ENCODE data around the gene HTR2C. TPM values are rescaled to one million over a fixed set of nuclear protein-coding genes. Genes with fewer than 3 reads are reported as not detected.

Gene HTR2C
- total and polyA plus RNA-seq, 8 donors: not detected

DNA sequence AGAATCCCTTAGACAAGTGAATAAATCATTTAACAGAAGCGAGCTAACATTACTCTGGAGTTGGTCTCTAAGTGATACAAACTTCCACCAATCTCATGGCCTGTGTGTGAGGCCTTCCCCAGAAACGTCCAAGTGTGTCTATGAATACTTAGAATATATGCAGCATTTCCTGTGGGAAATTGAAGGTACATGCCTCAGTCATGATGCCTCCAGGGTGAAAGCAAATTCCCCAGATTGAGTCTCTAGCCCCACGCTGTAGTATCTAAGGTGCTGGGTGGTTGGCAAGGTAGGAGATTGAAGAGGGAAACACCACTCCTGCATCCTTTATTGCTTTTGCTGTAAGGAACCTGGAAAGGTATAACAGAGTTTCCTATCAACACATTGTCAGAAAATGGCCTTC, 319.7 kb downstream of the HTR2C start:
- no peak for DNase-seq
- H3K9me3 ChIP-seq: peaks cover 0 to 6% (median 3%) of the 10 kb centered on the region in 4 donors
- H3K4me1 ChIP-seq: no peaks in the 10 kb centered on the region
- H3K4me3 ChIP-seq: no peak overlapping the region
- TF ChIP-seq, protein P1, sequence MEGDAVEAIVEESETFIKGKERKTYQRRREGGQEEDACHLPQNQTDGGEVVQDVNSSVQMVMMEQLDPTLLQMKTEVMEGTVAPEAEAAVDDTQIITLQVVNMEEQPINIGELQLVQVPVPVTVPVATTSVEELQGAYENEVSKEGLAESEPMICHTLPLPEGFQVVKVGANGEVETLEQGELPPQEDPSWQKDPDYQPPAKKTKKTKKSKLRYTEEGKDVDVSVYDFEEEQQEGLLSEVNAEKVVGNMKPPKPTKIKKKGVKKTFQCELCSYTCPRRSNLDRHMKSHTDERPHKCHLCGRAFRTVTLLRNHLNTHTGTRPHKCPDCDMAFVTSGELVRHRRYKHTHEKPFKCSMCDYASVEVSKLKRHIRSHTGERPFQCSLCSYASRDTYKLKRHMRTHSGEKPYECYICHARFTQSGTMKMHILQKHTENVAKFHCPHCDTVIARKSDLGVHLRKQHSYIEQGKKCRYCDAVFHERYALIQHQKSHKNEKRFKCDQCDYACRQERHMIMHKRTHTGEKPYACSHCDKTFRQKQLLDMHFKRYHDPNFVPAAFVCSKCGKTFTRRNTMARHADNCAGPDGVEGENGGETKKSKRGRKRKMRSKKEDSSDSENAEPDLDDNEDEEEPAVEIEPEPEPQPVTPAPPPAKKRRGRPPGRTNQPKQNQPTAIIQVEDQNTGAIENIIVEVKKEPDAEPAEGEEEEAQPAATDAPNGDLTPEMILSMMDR (IDR thresholded peaks at IDR 0.05): no peak
- TF ChIP-seq POLR2AphosphoS5 (IDR thresholded peaks at IDR 0.05): no peak
- H3K27me3 ChIP-seq: peaks cover 0 to 5% (median 0%) of the 10 kb centered on the region in 3 donors
- no peaks in the 10 kb centered on the region for H3K36me3 ChIP-seq
- no peak overlapping the region for H3K27ac ChIP-seq
- intact Hi-C loops (cut with DNase I; ENCODE audit: low total_unique reads): no loop called here
- WGBS, 5 donors: 54 to 78% (median 74%) methylated on average over 3 of the region's 3 CpGs

DNA sequence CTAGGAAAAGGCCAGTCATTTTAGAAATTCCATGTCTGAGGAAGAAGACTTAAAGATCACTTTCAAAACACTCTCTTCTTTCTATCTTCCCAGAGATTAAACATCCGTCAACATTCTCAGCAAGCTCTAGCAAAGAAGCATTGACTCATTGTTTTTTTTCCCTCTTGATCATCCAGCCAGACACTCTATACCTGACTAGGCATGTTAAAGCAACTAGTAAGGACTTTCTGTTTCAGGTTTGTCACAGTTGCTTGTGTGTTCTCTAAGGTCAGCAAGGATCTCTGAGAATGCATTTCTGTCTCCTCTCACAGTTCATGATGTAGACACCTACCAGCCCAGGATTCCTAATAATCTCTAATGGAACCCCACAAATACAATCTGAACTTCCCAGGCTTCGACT, 321.4 kb downstream of the HTR2C start:
- no peak overlapping the region for H3K27ac ChIP-seq
- no peaks in the 10 kb centered on the region for H3K36me3 ChIP-seq
- no peaks in the 10 kb centered on the region for H3K9me3 ChIP-seq
- H3K4me1 ChIP-seq: no peaks in the 10 kb centered on the region
- intact Hi-C loops (cut with DNase I; ENCODE audit: low total_unique reads): no loop called here
- no peaks in the 10 kb centered on the region for H3K27me3 ChIP-seq
- TF ChIP-seq EP300 (IDR thresholded peaks at IDR 0.05): no peak
- TF ChIP-seq, protein P1 (IDR thresholded peaks at IDR 0.05): no peak
- no peak for TF ChIP-seq POLR2A (IDR thresholded peaks at IDR 0.05)
- no peak for TF ChIP-seq POLR2AphosphoS5 (IDR thresholded peaks at IDR 0.05)
- no peak for DNase-seq
- H3K4me3 ChIP-seq: no peak overlapping the region
- 59 to 69% (median 64%) methylated on average over 2 of the region's 2 CpGs for WGBS, 5 donors

DNA sequence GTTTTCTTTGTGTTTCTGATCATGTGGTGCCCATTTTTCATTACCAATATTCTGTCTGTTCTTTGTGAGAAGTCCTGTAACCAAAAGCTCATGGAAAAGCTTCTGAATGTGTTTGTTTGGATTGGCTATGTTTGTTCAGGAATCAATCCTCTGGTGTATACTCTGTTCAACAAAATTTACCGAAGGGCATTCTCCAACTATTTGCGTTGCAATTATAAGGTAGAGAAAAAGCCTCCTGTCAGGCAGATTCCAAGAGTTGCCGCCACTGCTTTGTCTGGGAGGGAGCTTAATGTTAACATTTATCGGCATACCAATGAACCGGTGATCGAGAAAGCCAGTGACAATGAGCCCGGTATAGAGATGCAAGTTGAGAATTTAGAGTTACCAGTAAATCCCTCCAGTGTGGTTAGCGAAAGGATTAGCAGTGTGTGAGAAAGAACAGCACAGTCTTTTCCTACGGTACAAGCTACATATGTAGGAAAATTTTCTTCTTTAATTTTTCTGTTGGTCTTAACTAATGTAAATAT, 323.2 kb downstream of the HTR2C start:
- Histone ChIP-seq H3K4me3 (no peak overlapping the region), H3K27ac (no peak overlapping the region), H3K36me3 (no peaks in the 10 kb centered on the region), H3K4me1 (no peaks in the 10 kb centered on the region), H3K27me3 (no peaks in the 10 kb centered on the region), H3K9me3 (no peaks in the 10 kb centered on the region)
- 23 to 41% (median 28%) methylated on average over 9 of the region's 9 CpGs for WGBS, 5 donors
- TF ChIP-seq POLR2A (IDR thresholded peaks at IDR 0.05): no peak
- TF ChIP-seq EP300 (IDR thresholded peaks at IDR 0.05): no peak
- TF ChIP-seq, protein P1 (IDR thresholded peaks at IDR 0.05): no peak
- TF ChIP-seq POLR2AphosphoS5 (IDR thresholded peaks at IDR 0.05): no peak
- intact Hi-C loops (cut with DNase I; ENCODE audit: low total_unique reads): no loop called here
- DNase-seq: no peak

DNA sequence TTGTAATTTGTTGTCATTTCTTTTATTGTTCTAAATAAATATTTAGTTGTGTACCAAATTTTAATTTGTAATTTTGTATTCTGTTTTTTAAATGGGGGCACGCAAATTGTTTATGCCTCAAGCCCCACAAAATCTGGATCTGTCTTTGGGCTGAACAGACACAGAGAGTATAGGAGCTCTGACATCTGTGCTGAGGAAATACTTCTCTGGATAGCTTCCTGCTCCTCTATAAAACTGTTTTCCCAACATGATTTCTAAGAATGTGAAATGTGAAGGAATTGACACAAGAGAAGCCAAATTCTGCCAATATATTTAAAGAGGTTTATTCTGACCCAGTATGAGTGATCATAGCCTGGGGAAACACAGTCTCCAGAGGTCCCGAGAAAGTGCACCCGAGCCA, 340.5 kb downstream of the HTR2C start:
- WGBS, 5 donors: 57 to 87% (median 66%) methylated on average over 2 to 3 of the region's 3 CpGs
- Histone ChIP-seq H3K36me3 (no peaks in the 10 kb centered on the region), H3K27ac (no peak overlapping the region), H3K27me3 (no peaks in the 10 kb centered on the region), H3K4me1 (no peaks in the 10 kb centered on the region), H3K9me3 (no peaks in the 10 kb centered on the region), H3K4me3 (no peak overlapping the region)
- intact Hi-C loops (cut with DNase I; ENCODE audit: low total_unique reads): no loop called here
- DNase-seq: no peak
- TF ChIP-seq EP300 (IDR thresholded peaks at IDR 0.05) (no peak), POLR2AphosphoS5 (IDR thresholded peaks at IDR 0.05) (no peak), POLR2A (IDR thresholded peaks at IDR 0.05) (no peak)
- TF ChIP-seq, protein P1 (IDR thresholded peaks at IDR 0.05): no peak

Data from stomach (tissue), 9 donors.